Stimulated activated CD4-positive, alpha-beta T cell treated with anti-CD3 and anti-CD28 coated beads, Interleukin-2, amount 100 ng/mL, for 4 hours (primary cell): ENCODE data around the gene BDKRB2.

Experiments
- DNase-seq: peaks from one replicate; pipeline ENCODE4 v3.0.0-alpha.2; 2020; ENCODE audit warnings: low read depth

The BDKRB2 gene

GRCh38 chr14:96272777-96273473 is 68.3 kb downstream of the BDKRB2 start:
- no peak for DNase-seq

DNA sequence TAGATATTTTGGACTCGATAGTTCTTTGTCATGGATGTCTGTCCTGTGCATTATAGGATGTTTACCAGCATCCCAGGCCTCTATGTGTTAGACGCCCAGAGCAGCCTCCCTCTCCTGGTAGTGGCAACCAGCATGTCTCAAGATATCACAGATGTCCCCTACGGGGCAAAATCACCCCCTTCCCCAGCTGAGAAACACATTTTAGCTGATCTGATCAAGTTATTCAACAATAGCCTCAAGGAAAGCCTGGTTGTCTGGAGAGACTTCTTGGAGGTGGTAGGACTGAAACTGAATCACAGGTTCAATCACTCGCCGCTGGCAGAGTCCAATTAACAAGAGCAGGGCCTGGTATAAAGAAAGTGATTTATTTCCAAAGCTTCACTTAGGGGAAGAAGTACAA is 69.0 kb downstream of the BDKRB2 start:
- no peak for DNase-seq

- no peak for DNase-seq
Observed at GRCh38 chr14:96274122-96274521, 69.5 kb downstream of the BDKRB2 start.

GRCh38 chr14:96274543-96274942 is 69.9 kb downstream of the BDKRB2 start:
- no peak for DNase-seq

- DNase-seq = peak; percentile 45
Observed at GRCh38 chr14:96275177-96276112, 70.8 kb downstream of the BDKRB2 start.

- no peak for DNase-seq
Observed at GRCh38 chr14:96277890-96278289, 73.3 kb downstream of the BDKRB2 start.

- DNase-seq = no peak
Observed at GRCh38 chr14:96279564-96279963, 74.9 kb downstream of the BDKRB2 start.

DNA sequence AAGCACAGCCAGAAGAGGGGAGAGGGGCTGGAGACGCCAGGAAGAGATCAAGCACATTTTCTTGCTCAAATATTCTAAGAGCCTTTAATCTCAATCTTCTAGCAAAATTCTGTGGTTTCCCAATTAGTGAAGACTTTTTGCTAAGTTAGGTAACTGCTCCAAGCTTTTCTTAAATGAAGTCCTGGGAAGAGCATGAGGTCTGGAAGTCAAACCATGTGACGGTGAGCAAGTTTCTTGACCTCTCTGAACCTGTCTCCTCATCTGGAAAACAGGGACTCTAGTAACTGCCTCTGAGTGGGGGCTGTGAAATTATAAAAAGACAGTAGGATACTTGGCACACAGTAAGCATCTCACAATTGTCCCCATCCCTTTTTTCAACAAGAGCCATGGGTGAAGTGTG is 75.5 kb downstream of the BDKRB2 start:
- no peak for DNase-seq

GRCh38 chr14:96281486-96281885 is 76.8 kb downstream of the BDKRB2 start:
- no peak for DNase-seq

DNA sequence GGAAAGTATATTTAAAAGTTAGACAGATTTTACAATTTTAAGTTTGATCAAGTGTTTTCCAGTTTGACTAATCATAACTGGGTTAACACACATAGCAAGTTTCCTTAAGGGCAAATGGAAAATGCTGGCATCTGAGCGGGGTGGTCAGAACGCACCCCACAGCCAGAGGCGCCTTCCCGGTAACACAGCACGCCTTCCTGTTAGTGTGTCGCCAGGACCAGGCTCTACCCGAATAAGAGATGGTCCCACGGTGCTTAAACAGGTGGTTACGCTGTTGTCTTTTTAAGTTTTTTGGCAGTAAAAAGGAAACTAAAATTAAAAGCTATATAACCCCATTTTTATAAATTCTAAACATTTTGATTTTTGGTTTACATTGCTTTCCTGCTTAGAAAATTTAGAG is 79.4 kb downstream of the BDKRB2 start:
- DNase-seq = no peak

DNA sequence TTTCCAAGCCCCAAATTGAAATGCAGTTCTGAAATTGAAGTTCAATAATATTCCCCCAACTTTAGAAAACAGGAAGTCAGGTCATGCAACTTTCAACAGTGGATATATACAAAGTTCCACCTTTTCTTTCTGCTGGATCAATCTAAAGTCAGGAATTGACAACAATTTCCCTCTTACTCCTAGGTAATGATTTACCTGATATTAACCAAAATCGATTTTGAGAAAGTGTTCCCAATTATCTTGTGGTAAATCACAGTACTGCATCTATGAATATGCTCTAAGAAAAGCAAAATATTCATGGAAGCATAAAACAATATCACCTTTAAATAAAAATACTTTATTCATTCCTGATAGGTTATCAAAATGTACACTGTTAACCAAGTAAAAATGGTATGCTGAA is 79.8 kb downstream of the BDKRB2 start:
- DNase-seq = no peak

DNA sequence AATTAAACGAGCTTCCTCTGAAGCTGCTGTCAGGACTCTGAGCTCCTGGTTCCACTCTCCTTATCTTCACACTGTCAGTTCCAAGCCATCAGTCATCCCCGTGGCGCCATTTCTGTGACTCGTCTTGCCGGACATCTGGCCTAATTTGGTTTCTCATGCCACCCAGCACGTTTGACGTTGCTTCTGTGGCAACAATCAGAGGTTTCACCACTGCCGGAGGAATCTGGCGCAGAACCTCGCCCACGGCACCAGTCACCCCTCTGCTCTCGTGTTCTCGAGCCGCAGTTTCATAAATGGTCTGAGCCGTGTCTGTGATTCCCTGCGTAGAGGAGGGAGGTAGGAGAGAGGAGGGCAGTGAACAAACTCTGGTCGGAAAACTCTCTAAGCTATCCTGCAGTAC is 81.0 kb downstream of the BDKRB2 start:
- DNase-seq = no peak

DNA sequence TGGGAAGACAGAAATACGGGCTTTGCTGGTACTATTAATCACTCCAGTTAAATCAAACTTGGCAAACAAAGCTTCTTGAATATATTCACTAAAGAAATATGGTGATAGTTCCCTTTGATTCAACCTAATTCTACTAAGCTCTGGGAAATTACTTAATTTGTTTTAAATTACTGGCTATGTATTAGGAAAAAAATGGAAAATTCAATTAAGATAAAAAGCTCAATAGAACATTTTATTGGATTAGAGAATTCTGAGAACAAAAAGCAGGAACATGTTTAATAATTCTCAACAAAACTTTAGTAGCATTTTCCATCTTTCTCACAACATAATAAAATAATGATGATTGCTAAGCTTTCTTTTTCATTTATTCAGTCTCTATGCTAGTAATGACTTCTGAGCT is 81.6 kb downstream of the BDKRB2 start:
- no peak for DNase-seq

- no peak for DNase-seq
Observed at GRCh38 chr14:96287856-96288255, 83.2 kb downstream of the BDKRB2 start.
